MM.1S (cell line): Measurements from ENCODE around the gene TMEM72.

ENCODE experiments used
- DNase-seq: peaks from one replicate; pipeline ENCODE4 v3.0.0-alpha.2; 2015
- H2AFZ ChIP-seq: fragments of 300-600 bp; sonication (generic); 2 replicates; pipeline ENCODE4 v1.6.0; 2016; ENCODE audit warnings: antibody characterized with exemption, low read length
- H3F3A ChIP-seq: fragments of 300-600 bp; sonication (generic); 2 replicates; pipeline ENCODE4 v1.6.1; 2016; ENCODE audit warnings: mild to moderate bottlenecking, antibody characterized with exemption, low read length, moderate library complexity, mixed read lengths; ENCODE audit not compliant: insufficient read depth
- H3K27ac ChIP-seq: fragments of 300-600 bp; sonication (generic); 2 replicates; pipeline ENCODE4 v1.5.1; 2016; ENCODE audit warnings: mild to moderate bottlenecking, low read length
- H3K27me3 ChIP-seq: fragments of 300-600 bp; sonication (generic); replicated peaks from 2 replicates; pipeline ENCODE4 v1.6.0; 2016; ENCODE audit warnings: low read length; ENCODE audit not compliant: insufficient read depth
- H3K36me3 ChIP-seq: fragments of 300-600 bp; sonication (generic); replicated peaks from 2 replicates; pipeline ENCODE4 v1.6.1; 2016; ENCODE audit warnings: mild to moderate bottlenecking, low read length, mixed read lengths; ENCODE audit not compliant: insufficient read depth
- H3K4me1 ChIP-seq: fragments of 300-600 bp; sonication (generic); 2 replicates; pipeline ENCODE4 v1.6.1; 2016; ENCODE audit warnings: low read length, mixed read lengths
- H3K4me2 ChIP-seq: fragments of 300-600 bp; sonication (generic); 2 replicates; pipeline ENCODE4 v1.6.0; 2016; ENCODE audit warnings: low read depth, low read length
- H3K4me3 ChIP-seq: fragments of 300-600 bp; sonication (generic); 2 replicates; pipeline ENCODE4 v1.5.1; 2016; ENCODE audit warnings: low read length, mixed read lengths
- H3K79me2 ChIP-seq: fragments of 300-600 bp; sonication (generic); 2 replicates; pipeline ENCODE4 v1.6.1; 2016; ENCODE audit warnings: mixed run types, low read length, mixed read lengths
- H3K9ac ChIP-seq: fragments of 300-600 bp; sonication (generic); 2 replicates; pipeline ENCODE4 v1.6.1; 2016; ENCODE audit warnings: low read length, mixed read lengths
- H3K9me2 ChIP-seq: fragments of 300-600 bp; sonication (generic); replicated peaks from 2 replicates; pipeline ENCODE4 v1.6.1; 2016; ENCODE audit warnings: mild to moderate bottlenecking, low read length, mixed read lengths; ENCODE audit not compliant: insufficient read depth
- H3K9me3 ChIP-seq: fragments of 300-600 bp; sonication (generic); replicated peaks from 2 replicates; pipeline ENCODE4 v1.6.1; 2016; ENCODE audit warnings: mild to moderate bottlenecking, low read length, mixed read lengths; ENCODE audit not compliant: insufficient read depth
- H4K20me1 ChIP-seq: fragments of 300-600 bp; sonication (generic); 2 replicates; pipeline ENCODE4 v1.6.1; 2016; ENCODE audit warnings: mild to moderate bottlenecking, low read length, moderate library complexity, mixed read lengths; ENCODE audit not compliant: insufficient read depth
- EZH2 ChIP-seq: fragments of 300-600 bp; sonication (generic); optimal IDR thresholded peaks from 2 replicates; pipeline ENCODE3; 2017; ENCODE audit warnings: low read depth, mild to moderate bottlenecking, antibody characterized with exemption, low read length, mixed read lengths
- EZH2phosphoT487 ChIP-seq: fragments of 300-600 bp; sonication (generic); IDR thresholded peaks from 2 replicates; pipeline ENCODE4 v1.6.1; 2018; ENCODE audit warnings: antibody characterized with exemption, low read length
- TF ChIP-seq, protein P1 (sequence below): fragments of 300-600 bp; sonication (generic); IDR thresholded peaks from 2 replicates; pipeline ENCODE4 v1.5.1; 2016; ENCODE audit warnings: antibody characterized with exemption, low read length, mixed read lengths

TMEM72 gene

DNA sequence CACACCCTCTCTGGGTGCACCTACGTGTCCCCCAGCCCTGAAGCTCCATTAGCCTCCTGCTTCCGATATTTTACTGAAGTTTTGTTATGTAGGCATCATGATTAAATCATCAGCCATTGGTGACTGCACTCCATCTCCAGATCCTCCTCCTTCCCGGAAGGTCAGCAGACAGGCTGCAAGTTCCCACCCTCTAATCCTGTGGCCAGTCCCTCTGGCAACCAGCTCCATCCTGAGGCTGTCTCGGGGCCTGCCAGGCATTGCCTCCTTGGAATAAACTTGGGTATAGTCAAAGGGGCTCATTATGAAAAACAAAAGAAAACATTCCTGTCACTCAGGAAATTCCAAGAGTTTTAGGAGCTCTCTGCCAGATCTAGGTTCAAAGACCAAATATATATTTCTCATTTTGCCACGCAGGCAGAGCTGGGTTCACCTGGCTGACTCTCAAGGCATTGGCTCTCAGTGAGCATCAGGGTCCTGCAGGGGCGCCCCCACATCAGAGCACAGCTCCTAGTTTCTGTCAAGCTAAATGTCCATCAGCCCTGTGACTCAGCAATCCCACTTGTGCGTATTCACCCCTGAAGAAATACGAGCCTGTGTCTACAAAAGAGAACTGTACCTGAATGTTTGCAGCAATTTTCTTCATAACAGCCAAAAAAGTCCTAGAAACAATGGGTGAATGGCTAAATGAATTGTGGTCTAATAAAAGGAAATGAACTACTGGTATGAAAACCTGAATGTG lies 27.4 kb upstream of the TMEM72 start:
- H3K9ac ChIP-seq = no peak overlapping the region
- no peaks in the 10 kb centered on the region for H3K9me3 ChIP-seq
- H3K9me2 ChIP-seq = no peaks in the 10 kb centered on the region
- H3K4me2 ChIP-seq = no peak overlapping the region
- no peak overlapping the region for H3K4me3 ChIP-seq
- no peak overlapping the region for H3K27ac ChIP-seq
- no peak overlapping the region for H2AFZ ChIP-seq
- H3K36me3 ChIP-seq = no peaks in the 10 kb centered on the region
- H4K20me1 ChIP-seq = no peaks in the 10 kb centered on the region
- H3F3A ChIP-seq = peaks cover 9% of the 10 kb centered on the region; the same call in 1 of the 2 replicates
- no peaks in the 10 kb centered on the region for H3K79me2 ChIP-seq
- no peak for DNase-seq
- no peaks in the 10 kb centered on the region for H3K27me3 ChIP-seq
- TF ChIP-seq EZH2phosphoT487 = no peak
- peaks cover 21% of the 10 kb centered on the region for H3K4me1 ChIP-seq

DNA sequence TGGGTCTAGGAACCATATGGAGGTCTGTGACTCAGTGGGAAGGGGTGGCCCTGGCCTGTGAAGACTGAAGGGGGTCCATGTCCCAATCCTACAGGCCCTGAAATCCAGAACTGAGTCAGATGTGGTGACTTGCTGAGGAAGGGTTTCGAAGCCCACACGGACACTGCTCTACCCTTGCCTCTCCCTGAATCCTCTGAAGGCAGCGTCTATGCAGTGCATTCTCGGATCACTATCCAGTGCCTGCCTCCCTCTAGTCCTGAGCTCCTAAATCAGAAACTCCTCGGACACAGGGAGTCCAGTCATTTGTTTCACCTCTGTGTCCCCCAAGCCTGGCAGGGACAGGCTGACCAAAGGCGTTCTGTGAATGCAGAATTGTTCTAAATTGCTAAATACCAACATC lies 25.4 kb upstream of the TMEM72 start:
- DNase-seq = no peak
- Histone ChIP-seq H3K36me3 (no peaks in the 10 kb centered on the region), H3F3A (peaks cover 9% of the 10 kb centered on the region; the same call in 1 of the 2 replicates), H3K9me2 (no peaks in the 10 kb centered on the region), H3K9ac (no peak overlapping the region), H3K4me1 (peaks cover 21% of the 10 kb centered on the region), H3K27ac (no peak overlapping the region), H3K79me2 (no peaks in the 10 kb centered on the region), H3K9me3 (no peaks in the 10 kb centered on the region), H2AFZ (no peak overlapping the region), H4K20me1 (no peaks in the 10 kb centered on the region), H3K4me3 (no peak overlapping the region), H3K4me2 (no peak overlapping the region), H3K27me3 (no peaks in the 10 kb centered on the region)
- TF ChIP-seq EZH2phosphoT487 (no peak), EZH2 (no peak)
- TF ChIP-seq, protein P1, sequence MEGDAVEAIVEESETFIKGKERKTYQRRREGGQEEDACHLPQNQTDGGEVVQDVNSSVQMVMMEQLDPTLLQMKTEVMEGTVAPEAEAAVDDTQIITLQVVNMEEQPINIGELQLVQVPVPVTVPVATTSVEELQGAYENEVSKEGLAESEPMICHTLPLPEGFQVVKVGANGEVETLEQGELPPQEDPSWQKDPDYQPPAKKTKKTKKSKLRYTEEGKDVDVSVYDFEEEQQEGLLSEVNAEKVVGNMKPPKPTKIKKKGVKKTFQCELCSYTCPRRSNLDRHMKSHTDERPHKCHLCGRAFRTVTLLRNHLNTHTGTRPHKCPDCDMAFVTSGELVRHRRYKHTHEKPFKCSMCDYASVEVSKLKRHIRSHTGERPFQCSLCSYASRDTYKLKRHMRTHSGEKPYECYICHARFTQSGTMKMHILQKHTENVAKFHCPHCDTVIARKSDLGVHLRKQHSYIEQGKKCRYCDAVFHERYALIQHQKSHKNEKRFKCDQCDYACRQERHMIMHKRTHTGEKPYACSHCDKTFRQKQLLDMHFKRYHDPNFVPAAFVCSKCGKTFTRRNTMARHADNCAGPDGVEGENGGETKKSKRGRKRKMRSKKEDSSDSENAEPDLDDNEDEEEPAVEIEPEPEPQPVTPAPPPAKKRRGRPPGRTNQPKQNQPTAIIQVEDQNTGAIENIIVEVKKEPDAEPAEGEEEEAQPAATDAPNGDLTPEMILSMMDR = no peak

DNA sequence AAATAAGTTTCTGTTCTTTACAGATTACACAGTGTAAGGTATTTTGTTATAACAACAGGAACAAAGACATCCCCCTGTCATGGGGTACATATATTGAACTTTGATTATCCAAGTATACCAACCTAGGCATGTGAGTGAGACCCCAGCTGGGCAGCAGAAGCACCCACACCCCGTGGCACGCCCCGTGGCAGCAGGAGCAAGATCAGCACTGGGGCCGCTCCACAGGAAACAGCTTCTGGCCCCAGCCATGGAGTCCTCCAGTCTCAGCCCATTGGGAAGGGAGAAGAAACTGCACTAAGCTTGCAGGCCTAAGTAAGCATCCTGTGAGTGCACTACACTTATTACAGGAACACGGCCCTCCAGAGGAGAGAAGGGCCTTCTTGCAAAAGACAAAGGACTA lies 24.2 kb upstream of the TMEM72 start:
- Histone ChIP-seq H3K4me1 (peaks cover 11% of the 10 kb centered on the region), H3K36me3 (no peaks in the 10 kb centered on the region), H3K79me2 (no peaks in the 10 kb centered on the region), H4K20me1 (no peaks in the 10 kb centered on the region), H3K27ac (no peak overlapping the region), H3K27me3 (no peaks in the 10 kb centered on the region), H3K9ac (no peak overlapping the region), H3K9me3 (no peaks in the 10 kb centered on the region), H3K9me2 (no peaks in the 10 kb centered on the region), H2AFZ (no peak overlapping the region), H3K4me3 (no peak overlapping the region), H3F3A (peaks cover 7% of the 10 kb centered on the region; the same call in 1 of the 2 replicates), H3K4me2 (no peak overlapping the region)
- TF ChIP-seq, protein P1 = no peak
- TF ChIP-seq EZH2 = no peak
- no peak for TF ChIP-seq EZH2phosphoT487
- no peak for DNase-seq

DNA sequence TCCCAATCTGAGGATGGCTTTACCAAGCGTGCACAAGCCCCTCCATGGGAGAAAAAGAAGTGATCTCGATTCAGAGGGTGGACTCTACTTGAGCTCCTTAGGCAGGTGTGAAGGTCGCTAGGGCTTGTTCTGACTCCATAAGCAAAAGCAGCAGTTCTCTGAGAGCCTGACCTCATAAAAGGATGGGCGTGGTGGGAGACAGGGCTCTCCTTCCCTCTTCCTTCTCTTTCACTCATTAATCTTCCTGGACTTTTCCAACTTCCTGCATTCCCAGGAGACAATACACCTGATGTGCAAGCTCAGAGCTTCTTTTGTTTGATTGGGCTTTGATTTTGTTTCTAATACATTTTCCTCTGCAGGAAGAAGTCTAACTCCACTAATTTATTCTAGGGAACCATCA lies 22.3 kb upstream of the TMEM72 start:
- Histone ChIP-seq H3K36me3 (no peaks in the 10 kb centered on the region), H3K4me3 (no peak overlapping the region), H3K4me2 (no peak overlapping the region), H3F3A (no peaks in the 10 kb centered on the region), H3K9ac (no peak overlapping the region), H3K4me1 (0 out of 2 replicates have a peak, but pooled peaks cover 3% of the 10 kb centered on the region), H2AFZ (no peak overlapping the region), H4K20me1 (no peaks in the 10 kb centered on the region), H3K27me3 (no peaks in the 10 kb centered on the region), H3K27ac (no peak overlapping the region), H3K9me2 (no peaks in the 10 kb centered on the region), H3K79me2 (no peaks in the 10 kb centered on the region), H3K9me3 (no peaks in the 10 kb centered on the region)
- no peak for TF ChIP-seq EZH2phosphoT487
- TF ChIP-seq, protein P1 = no peak
- TF ChIP-seq EZH2 = no peak
- DNase-seq = no peak
